ENCODE results near the gene TWIST2.

TWIST2 gene

DNA sequence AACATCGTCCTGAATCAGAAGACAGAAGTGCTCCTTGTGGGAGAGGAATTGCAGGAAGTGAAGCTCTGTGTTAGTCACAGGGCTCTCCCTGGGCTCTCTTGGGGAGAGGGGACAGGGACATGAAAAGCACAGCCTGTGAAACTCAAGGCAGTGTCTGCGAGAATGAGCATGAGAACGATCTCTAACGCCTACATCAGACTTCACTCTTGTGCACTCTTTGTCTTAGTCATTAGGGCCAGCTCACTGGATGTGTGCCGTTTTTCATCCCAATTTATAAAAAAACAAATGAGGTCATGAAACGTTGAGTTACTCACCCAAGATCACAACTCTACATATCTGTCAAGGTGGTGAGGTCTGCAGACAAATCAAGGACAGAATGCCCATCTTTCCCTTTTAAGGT, 27.0 kb upstream of the TWIST2 start:
- no peak for DNase-seq (ENCODE audit: low spot score)
- Histone ChIP-seq H3K79me1 (ENCODE audit: low read depth, low read length) (no peaks in the 10 kb centered on the region), H3K27me3 (ENCODE audit: control insufficient read depth in 3 of 3, insufficient read depth in 3 of 3, low read depth in 1 of 3, low read length in 3 of 3) (no peaks in the 10 kb centered on the region), H2AFZ (ENCODE audit: low read length) (no peak overlapping the region), H3K4ac (ENCODE audit: low read length) (no peak overlapping the region), H3K36me3 (replicated peaks in 1 of 2; ENCODE audit: control insufficient read depth in 2 of 2, insufficient read depth in 2 of 2, low read length in 2 of 2) (no peaks in the 10 kb centered on the region), H2AK5ac (ENCODE audit: low read depth, low read length) (no peak overlapping the region), H3K23ac (ENCODE audit: low read depth, low read length, poor library complexity) (no peak overlapping the region), H2BK15ac (ENCODE audit: low read length) (no peak overlapping the region), H3K4me2 (ENCODE audit: insufficient read depth, low read length, poor library complexity, severe bottlenecking) (no peak overlapping the region), H3K4me3 (ENCODE audit: low read length in 2 of 2) (no peak overlapping the region), H3K18ac (ENCODE audit: low read length) (no peak overlapping the region), H3K27ac (replicated peaks; ENCODE audit: low read length) (no peak overlapping the region), H3K9me3 (replicated peaks in 1 of 2; ENCODE audit: control insufficient read depth in 2 of 2, insufficient read depth in 1 of 2, low read depth in 1 of 2, low read length in 2 of 2) (peaks cover 6 to 14% of the 10 kb centered on the region in 2 donors), H3K14ac (ENCODE audit: low read length) (no peak overlapping the region), H3K4me1 (ENCODE audit: control insufficient read depth in 2 of 2, insufficient read depth in 1 of 2, low read depth in 1 of 2, low read length in 2 of 2) (peaks cover 0 to 3% of the 10 kb centered on the region in 2 donors), H2BK12ac (ENCODE audit: low read length) (no peak overlapping the region), H3K9ac (ENCODE audit: low read depth, low read length, poor library complexity) (no peak overlapping the region), H4K91ac (ENCODE audit: low read depth, low read length, poor library complexity) (no peak overlapping the region), H2BK120ac (ENCODE audit: low read depth, low read length) (no peak overlapping the region), H4K8ac (ENCODE audit: low read depth, low read length) (no peak overlapping the region), H2BK5ac (ENCODE audit: low read length) (no peak overlapping the region)
- WGBS, 2 donors (ENCODE audit: extremely low coverage in 2 of 2, insufficient read length in 2 of 2, insufficient replicate concordance in 1 of 2) = no CpG with 5 or more reads among the region's 6 CpGs

DNA sequence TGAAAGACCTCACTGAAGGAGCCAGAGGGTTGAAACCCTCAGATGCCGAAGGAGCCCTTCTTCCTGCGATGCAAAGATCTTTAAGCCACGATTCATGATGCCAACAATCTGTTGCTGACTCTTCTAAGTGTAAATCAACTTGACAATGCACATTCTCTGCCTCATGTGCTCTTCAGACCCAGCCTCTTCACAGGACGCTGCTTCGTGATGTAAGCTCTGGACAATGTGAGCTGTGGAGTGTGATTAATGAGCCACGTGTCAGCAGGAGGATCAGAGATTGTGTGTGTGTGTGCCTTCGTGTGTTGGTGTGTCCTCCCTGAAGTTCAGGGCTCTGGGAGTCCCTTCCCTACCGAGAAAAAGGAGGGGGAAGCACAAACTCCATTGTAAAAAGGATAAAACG, 26.5 kb upstream of the TWIST2 start:
- Histone ChIP-seq H3K9me3 (replicated peaks in 1 of 2; ENCODE audit: control insufficient read depth in 2 of 2, insufficient read depth in 1 of 2, low read depth in 1 of 2, low read length in 2 of 2) (peaks cover 6 to 14% of the 10 kb centered on the region in 2 donors), H3K4ac (ENCODE audit: low read length) (no peak overlapping the region), H3K36me3 (replicated peaks in 1 of 2; ENCODE audit: control insufficient read depth in 2 of 2, insufficient read depth in 2 of 2, low read length in 2 of 2) (no peaks in the 10 kb centered on the region), H3K14ac (ENCODE audit: low read length) (no peak overlapping the region), H2BK120ac (ENCODE audit: low read depth, low read length) (no peak overlapping the region), H2BK15ac (ENCODE audit: low read length) (no peak overlapping the region), H2AFZ (ENCODE audit: low read length) (peak overlapping the region; percentile 43), H3K27ac (replicated peaks; ENCODE audit: low read length) (no peak overlapping the region), H3K9ac (ENCODE audit: low read depth, low read length, poor library complexity) (no peak overlapping the region), H2AK5ac (ENCODE audit: low read depth, low read length) (no peak overlapping the region), H2BK5ac (ENCODE audit: low read length) (no peak overlapping the region), H4K8ac (ENCODE audit: low read depth, low read length) (no peak overlapping the region), H3K4me2 (ENCODE audit: insufficient read depth, low read length, poor library complexity, severe bottlenecking) (no peak overlapping the region), H3K23ac (ENCODE audit: low read depth, low read length, poor library complexity) (no peak overlapping the region), H3K79me1 (ENCODE audit: low read depth, low read length) (no peaks in the 10 kb centered on the region), H3K4me3 (ENCODE audit: low read length in 2 of 2) (no peak overlapping the region), H3K4me1 (ENCODE audit: control insufficient read depth in 2 of 2, insufficient read depth in 1 of 2, low read depth in 1 of 2, low read length in 2 of 2) (peaks cover 0 to 3% of the 10 kb centered on the region in 2 donors), H3K27me3 (ENCODE audit: control insufficient read depth in 3 of 3, insufficient read depth in 3 of 3, low read depth in 1 of 3, low read length in 3 of 3) (no peaks in the 10 kb centered on the region), H2BK12ac (ENCODE audit: low read length) (no peak overlapping the region), H4K91ac (ENCODE audit: low read depth, low read length, poor library complexity) (no peak overlapping the region), H3K18ac (ENCODE audit: low read length) (no peak overlapping the region)
- no peak for DNase-seq (ENCODE audit: low spot score)
- WGBS, 2 donors (ENCODE audit: extremely low coverage in 2 of 2, insufficient read length in 2 of 2, insufficient replicate concordance in 1 of 2) = no CpG with 5 or more reads among the region's 9 CpGs

DNA sequence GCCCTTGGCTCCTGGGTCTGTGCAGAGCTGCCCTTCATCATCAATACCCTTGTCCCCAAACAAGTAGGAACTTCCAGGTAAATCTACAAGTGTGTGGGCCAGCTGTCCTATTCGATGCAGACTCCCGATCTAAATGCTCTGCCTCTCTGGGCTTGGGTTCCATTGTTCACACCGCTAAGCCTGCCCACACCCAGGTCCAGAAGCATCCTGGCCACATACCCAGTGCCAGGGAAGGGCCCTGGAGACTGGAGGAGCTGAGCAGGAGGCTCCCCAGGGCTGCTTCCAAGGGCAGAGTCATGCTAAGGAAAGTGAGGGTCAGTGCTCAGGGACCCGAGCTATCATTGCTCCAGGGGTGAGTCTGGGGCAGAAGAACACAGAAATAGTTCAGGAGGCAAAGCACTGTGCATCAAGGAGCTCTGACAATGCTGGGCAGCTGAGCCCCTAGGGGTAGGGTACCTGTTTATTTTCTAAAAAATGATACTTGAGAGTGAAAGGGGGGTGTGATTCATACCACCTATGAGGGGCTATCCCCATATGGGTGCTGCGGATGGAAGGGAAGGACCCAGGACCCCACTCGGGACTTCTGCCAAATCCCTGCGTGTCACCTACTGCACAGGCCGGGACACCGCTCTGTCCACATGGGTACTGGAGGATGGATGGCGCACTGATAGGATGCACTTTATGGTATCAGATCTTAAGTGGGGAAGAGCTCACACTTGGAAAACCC, 25.8 kb upstream of the TWIST2 start:
- Histone ChIP-seq H3K23ac (ENCODE audit: low read depth, low read length, poor library complexity) (no peak overlapping the region), H3K36me3 (replicated peaks in 1 of 2; ENCODE audit: control insufficient read depth in 2 of 2, insufficient read depth in 2 of 2, low read length in 2 of 2) (no peaks in the 10 kb centered on the region), H2AK5ac (ENCODE audit: low read depth, low read length) (no peak overlapping the region), H2BK5ac (ENCODE audit: low read length) (no peak overlapping the region), H4K91ac (ENCODE audit: low read depth, low read length, poor library complexity) (no peak overlapping the region), H3K9me3 (replicated peaks in 1 of 2; ENCODE audit: control insufficient read depth in 2 of 2, insufficient read depth in 1 of 2, low read depth in 1 of 2, low read length in 2 of 2) (peaks cover 6 to 14% of the 10 kb centered on the region in 2 donors), H2BK15ac (ENCODE audit: low read length) (no peak overlapping the region), H3K79me1 (ENCODE audit: low read depth, low read length) (no peaks in the 10 kb centered on the region), H3K4ac (ENCODE audit: low read length) (no peak overlapping the region), H4K8ac (ENCODE audit: low read depth, low read length) (no peak overlapping the region), H3K27me3 (ENCODE audit: control insufficient read depth in 3 of 3, insufficient read depth in 3 of 3, low read depth in 1 of 3, low read length in 3 of 3) (no peaks in the 10 kb centered on the region), H3K4me1 (ENCODE audit: control insufficient read depth in 2 of 2, insufficient read depth in 1 of 2, low read depth in 1 of 2, low read length in 2 of 2) (peaks cover 0 to 3% of the 10 kb centered on the region in 2 donors), H3K18ac (ENCODE audit: low read length) (no peak overlapping the region), H2BK12ac (ENCODE audit: low read length) (no peak overlapping the region), H3K4me3 (ENCODE audit: low read length in 2 of 2) (no peak overlapping the region), H3K9ac (ENCODE audit: low read depth, low read length, poor library complexity) (no peak overlapping the region), H3K27ac (replicated peaks; ENCODE audit: low read length) (no peak overlapping the region), H3K14ac (ENCODE audit: low read length) (no peak overlapping the region), H2AFZ (ENCODE audit: low read length) (no peak overlapping the region), H3K4me2 (ENCODE audit: insufficient read depth, low read length, poor library complexity, severe bottlenecking) (no peak overlapping the region), H2BK120ac (ENCODE audit: low read depth, low read length) (no peak overlapping the region)
- DNase-seq (ENCODE audit: low spot score) = no peak
- WGBS, 2 donors (ENCODE audit: extremely low coverage in 2 of 2, insufficient read length in 2 of 2, insufficient replicate concordance in 1 of 2) = no CpG with 5 or more reads among the region's 10 CpGs

DNA sequence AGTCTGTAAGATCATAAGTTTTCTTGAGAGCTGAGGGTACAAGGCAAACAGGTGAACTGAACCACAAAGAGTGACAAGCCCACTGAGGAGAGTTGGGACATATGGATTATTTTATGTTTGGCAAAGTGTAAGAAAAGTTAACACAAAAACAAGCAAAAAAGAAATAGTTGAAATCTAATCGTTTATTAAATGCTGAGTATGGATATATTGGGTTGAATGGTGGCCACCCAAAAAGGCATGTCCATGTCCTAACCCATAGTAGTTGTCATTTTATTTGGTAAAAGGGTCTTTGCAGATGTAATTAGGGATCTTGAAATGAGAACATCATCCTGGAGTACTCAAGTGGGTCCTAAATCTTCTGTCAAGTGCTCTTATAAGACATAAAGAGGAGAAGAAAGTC, 24.9 kb upstream of the TWIST2 start:
- Histone ChIP-seq H3K27me3 (ENCODE audit: control insufficient read depth in 3 of 3, insufficient read depth in 3 of 3, low read depth in 1 of 3, low read length in 3 of 3) (no peaks in the 10 kb centered on the region), H3K4me2 (ENCODE audit: insufficient read depth, low read length, poor library complexity, severe bottlenecking) (no peak overlapping the region), H3K4me3 (ENCODE audit: low read length in 2 of 2) (no peak overlapping the region), H2BK120ac (ENCODE audit: low read depth, low read length) (no peak overlapping the region), H3K14ac (ENCODE audit: low read length) (no peak overlapping the region), H2BK15ac (ENCODE audit: low read length) (no peak overlapping the region), H3K18ac (ENCODE audit: low read length) (no peak overlapping the region), H4K91ac (ENCODE audit: low read depth, low read length, poor library complexity) (no peak overlapping the region), H3K4ac (ENCODE audit: low read length) (no peak overlapping the region), H3K27ac (replicated peaks; ENCODE audit: low read length) (no peak overlapping the region), H2BK5ac (ENCODE audit: low read length) (no peak overlapping the region), H3K23ac (ENCODE audit: low read depth, low read length, poor library complexity) (no peak overlapping the region), H2AFZ (ENCODE audit: low read length) (no peak overlapping the region), H3K79me1 (ENCODE audit: low read depth, low read length) (no peaks in the 10 kb centered on the region), H3K36me3 (replicated peaks in 1 of 2; ENCODE audit: control insufficient read depth in 2 of 2, insufficient read depth in 2 of 2, low read length in 2 of 2) (no peaks in the 10 kb centered on the region), H3K9ac (ENCODE audit: low read depth, low read length, poor library complexity) (no peak overlapping the region), H2AK5ac (ENCODE audit: low read depth, low read length) (no peak overlapping the region), H3K4me1 (ENCODE audit: control insufficient read depth in 2 of 2, insufficient read depth in 1 of 2, low read depth in 1 of 2, low read length in 2 of 2) (peaks cover 0 to 3% of the 10 kb centered on the region in 2 donors), H2BK12ac (ENCODE audit: low read length) (no peak overlapping the region), H4K8ac (ENCODE audit: low read depth, low read length) (no peak overlapping the region), H3K9me3 (replicated peaks in 1 of 2; ENCODE audit: control insufficient read depth in 2 of 2, insufficient read depth in 1 of 2, low read depth in 1 of 2, low read length in 2 of 2) (peaks cover 6 to 14% of the 10 kb centered on the region in 2 donors)
- no CpG with 5 or more reads among the region's 1 CpG for WGBS, 2 donors (ENCODE audit: extremely low coverage in 2 of 2, insufficient read length in 2 of 2, insufficient replicate concordance in 1 of 2)
- no peak for DNase-seq (ENCODE audit: low spot score)

All from neuronal stem cell (in vitro differentiated cells).